CD4-positive, alpha-beta T cell treated with Interleukin-15 for 4 hours (primary cell): ENCODE results near the gene TMEM267.
"Not testable (repeated sequence)": the region's sequence is repeated elsewhere in the genome, so short reads cannot be mapped to it uniquely, and the experiment has no call there.

Experiments
- DNase-seq: peaks from one replicate; pipeline ENCODE4 v3.0.0-alpha.2; 2020; ENCODE audit warnings: low spot score

The TMEM267 gene

GRCh38 chr5:43483298-43484105 lies at the start of gene TMEM267:
TMEM267 (minus strand) TSS chr5:43483865; CDS start chr5:43453969, 29,896 bp downstream.
- DNase-seq, result peak; percentile 91

GRCh38 chr5:43530648-43531047 lies 47.0 kb upstream of the TMEM267 start:
- DNase-seq, result no peak

GRCh38 chr5:43523662-43524072 lies 40.0 kb upstream of the TMEM267 start:
- DNase-seq, result no peak

GRCh38 chr5:43520615-43521014 lies 37.0 kb upstream of the TMEM267 start:
- no peak for DNase-seq

- DNase-seq, result no peak
These were observed 32.0 kb upstream of the TMEM267 start for GRCh38 chr5:43515678-43516048.

- DNase-seq, result peak; percentile 94
These were observed 31.4 kb upstream of the TMEM267 start, which contains the start of gene C5orf34 for GRCh38 chr5:43514816-43515677. C5orf34 (minus strand) TSS chr5:43515148; CDS start chr5:43509339, 5,809 bp downstream.

GRCh38 chr5:43514471-43514815 lies 30.8 kb upstream of the TMEM267 start:
- no peak for DNase-seq

- no peak for DNase-seq
These were observed 30.4 kb upstream of the TMEM267 start for GRCh38 chr5:43514025-43514424.

GRCh38 chr5:43511062-43511461 lies 27.4 kb upstream of the TMEM267 start:
- not testable (repeated sequence) for DNase-seq

GRCh38 chr5:43498581-43498980 lies 14.9 kb upstream of the TMEM267 start:
- DNase-seq, result no peak

GRCh38 chr5:43497311-43498104 lies 13.8 kb upstream of the TMEM267 start:
- no peak for DNase-seq

- no peak for DNase-seq
These were observed 7.7 kb upstream of the TMEM267 start for GRCh38 chr5:43491326-43491725.

- no peak for DNase-seq
These were observed 2.7 kb upstream of the TMEM267 start for GRCh38 chr5:43486353-43486752.

- no peak for DNase-seq
These were observed 1.7 kb upstream of the TMEM267 start for GRCh38 chr5:43485406-43485805.

GRCh38 chr5:43484106-43484849 lies 613 bp upstream of the TMEM267 start:
- peak; percentile 88 for DNase-seq

- DNase-seq, result no peak
These were observed 971 bp downstream of the TMEM267 start for GRCh38 chr5:43482490-43483297.

- no peak for DNase-seq
These were observed 13.8 kb downstream of the TMEM267 start for GRCh38 chr5:43469671-43470391.

GRCh38 chr5:43467100-43467499 lies 16.6 kb downstream of the TMEM267 start:
- no peak for DNase-seq

GRCh38 chr5:43465455-43465854 lies 18.2 kb downstream of the TMEM267 start:
- not testable (repeated sequence) for DNase-seq

- DNase-seq, result no peak
These were observed 22.6 kb downstream of the TMEM267 start for GRCh38 chr5:43461066-43461465.
